Measurements from ENCODE around the gene TBX10. TPM values are rescaled to one million over a fixed set of nuclear protein-coding genes. Genes with fewer than 3 reads are reported as not detected.

Gene TBX10
- total RNA-seq, 2 donors from 2014 or later = not detected

DNA sequence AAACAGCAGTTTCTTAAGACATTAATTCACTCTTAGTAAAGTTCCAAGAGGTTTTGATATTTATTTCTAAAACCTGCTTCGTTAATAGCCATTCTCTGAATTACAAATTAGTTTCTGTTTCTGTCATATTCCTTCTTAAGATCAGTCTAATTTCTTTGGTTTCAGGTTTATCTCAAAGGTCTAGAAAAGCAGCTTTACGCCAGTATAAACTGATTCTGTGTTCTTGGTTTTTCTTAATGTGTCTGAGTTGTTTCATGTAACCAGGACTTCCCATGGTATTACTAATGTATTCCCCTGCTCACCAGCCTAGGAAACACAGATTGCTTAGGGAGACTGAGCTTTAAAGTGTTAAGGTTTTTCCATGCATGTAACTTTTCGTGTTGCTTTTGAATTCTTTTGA, 17.7 kb upstream of the TBX10 start:
- Mint-ChIP-seq H3K4me3 (no peak overlapping the region), H3K27me3 (peaks cover 4 to 6% of the 10 kb centered on the region in 2 donors), H3K27ac (no peak overlapping the region), H3K9me3 (no peaks in the 10 kb centered on the region), H3K4me1 (ENCODE audit: low read depth in 2 of 2) (no peaks in the 10 kb centered on the region), H3K36me3 (no peaks in the 10 kb centered on the region)
- DNase-seq (ENCODE audit: low spot score) (no peak), ATAC-seq (peak in 1 of 2 donors; percentile 41)

DNA sequence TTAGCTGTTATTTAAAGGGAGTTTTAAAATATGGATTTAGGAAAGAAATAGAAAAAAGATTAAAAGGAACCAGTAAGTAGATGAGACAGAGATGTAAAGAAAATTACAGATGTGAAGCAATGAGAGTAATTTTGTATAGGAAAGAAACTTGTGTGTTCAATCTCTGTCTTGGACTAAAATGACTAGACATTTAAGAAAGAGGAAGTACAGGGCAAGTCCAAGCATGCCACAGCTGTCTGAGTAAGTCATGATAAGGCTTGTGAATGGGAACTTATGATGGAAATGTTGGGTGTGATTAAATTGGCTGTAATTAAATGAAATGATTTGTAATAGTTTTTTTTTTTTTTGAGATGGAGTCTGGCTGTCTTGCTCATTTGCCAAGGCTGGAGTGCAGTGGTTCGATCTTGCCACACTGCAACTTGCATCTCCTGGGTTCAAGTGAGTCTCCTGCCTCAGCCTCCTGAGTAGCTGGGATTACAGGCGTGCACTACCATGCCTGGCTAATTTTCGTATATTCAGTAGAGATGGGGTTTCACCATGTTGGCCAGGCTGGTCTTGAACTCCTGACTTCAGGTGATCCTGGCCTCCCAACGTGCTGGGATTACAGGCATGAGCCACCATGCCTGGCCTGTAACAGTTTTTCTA, 16.8 kb upstream of the TBX10 start:
- H3K27ac Mint-ChIP-seq = no peak overlapping the region
- no peaks in the 10 kb centered on the region for H3K9me3 Mint-ChIP-seq
- no peaks in the 10 kb centered on the region for H3K36me3 Mint-ChIP-seq
- no peaks in the 10 kb centered on the region for H3K4me1 Mint-ChIP-seq (ENCODE audit: low read depth in 2 of 2)
- DNase-seq (ENCODE audit: low spot score) (no peak), ATAC-seq (no peak)
- H3K4me3 Mint-ChIP-seq = peak overlapping the region; percentile 16
- H3K27me3 Mint-ChIP-seq = peaks cover 4 to 6% of the 10 kb centered on the region in 2 donors

DNA sequence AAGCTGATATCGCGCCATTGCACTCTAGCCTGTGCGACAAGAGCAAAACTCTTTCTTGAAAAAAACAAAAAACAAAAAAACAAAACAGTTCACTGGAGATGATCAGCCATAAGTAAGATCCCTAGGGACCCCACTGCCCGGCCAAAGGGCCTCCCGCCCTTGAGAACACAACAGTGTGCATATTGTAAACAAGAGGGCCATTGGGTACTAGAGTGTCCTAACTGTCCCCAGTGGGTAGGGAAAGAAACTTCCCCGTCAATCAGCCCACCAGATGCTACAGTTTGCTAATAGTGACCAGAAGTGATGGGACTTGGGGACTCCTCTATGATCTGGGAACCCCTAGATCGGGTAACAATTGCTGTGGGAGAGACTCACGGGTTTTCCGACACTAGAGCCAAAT, 14.7 kb upstream of the TBX10 start:
- Mint-ChIP-seq H3K36me3 (no peaks in the 10 kb centered on the region), H3K9me3 (no peaks in the 10 kb centered on the region), H3K27ac (no peak overlapping the region), H3K4me1 (ENCODE audit: low read depth in 2 of 2) (peaks cover 8 to 11% of the 10 kb centered on the region in 2 donors), H3K4me3 (no peak overlapping the region), H3K27me3 (no peaks in the 10 kb centered on the region)
- DNase-seq (ENCODE audit: low spot score) = no peak
- ATAC-seq = no peak

DNA sequence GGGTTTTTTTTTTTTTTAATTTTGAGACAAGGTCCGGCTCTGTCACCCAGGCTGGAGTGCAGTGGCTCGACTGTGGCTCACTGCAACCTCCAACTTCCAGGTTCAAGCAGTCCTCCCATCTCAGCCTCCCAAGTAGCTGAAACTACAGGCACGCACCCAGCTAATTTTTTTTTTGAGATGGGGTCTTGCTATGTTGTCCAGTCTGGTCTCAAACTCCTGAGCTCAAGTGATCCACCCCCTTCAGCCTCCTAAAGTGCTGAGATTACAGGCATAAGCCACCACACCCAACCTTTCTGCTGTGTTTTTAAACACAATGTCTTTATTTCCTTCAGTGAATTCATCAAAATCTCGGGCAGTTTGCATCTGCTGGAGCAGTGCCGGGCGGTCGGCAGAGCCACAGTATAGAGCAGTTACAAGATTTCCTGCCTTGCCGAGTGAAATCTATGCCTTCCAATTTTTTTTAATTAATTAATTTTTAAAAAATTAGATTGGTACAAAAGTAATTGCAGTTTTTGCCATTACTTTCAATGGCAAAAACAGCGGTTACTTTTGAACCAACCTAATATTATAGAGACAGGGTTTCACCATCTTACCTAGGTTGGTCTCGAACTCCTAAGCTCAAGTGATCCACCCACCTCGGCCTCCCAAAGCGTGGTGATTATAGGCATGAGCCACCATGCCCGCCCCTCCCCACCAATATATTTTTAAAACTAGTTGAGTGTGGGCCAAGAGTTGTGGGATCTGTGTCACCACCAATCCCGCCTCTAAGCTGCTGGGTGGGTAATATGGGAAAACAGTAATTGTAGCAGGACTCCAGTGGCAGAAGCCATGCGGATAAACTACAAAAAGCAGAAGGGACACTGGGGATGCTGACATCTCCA, 13.6 kb upstream of the TBX10 start:
- H3K27me3 Mint-ChIP-seq = no peaks in the 10 kb centered on the region
- DNase-seq (ENCODE audit: low spot score) = no peak
- H3K4me3 Mint-ChIP-seq = no peak overlapping the region
- H3K4me1 Mint-ChIP-seq (ENCODE audit: low read depth in 2 of 2) = peaks cover 8 to 14% of the 10 kb centered on the region in 2 donors
- no peaks in the 10 kb centered on the region for H3K9me3 Mint-ChIP-seq
- no peak overlapping the region for H3K27ac Mint-ChIP-seq
- no peaks in the 10 kb centered on the region for H3K36me3 Mint-ChIP-seq
- no peak for ATAC-seq

DNA sequence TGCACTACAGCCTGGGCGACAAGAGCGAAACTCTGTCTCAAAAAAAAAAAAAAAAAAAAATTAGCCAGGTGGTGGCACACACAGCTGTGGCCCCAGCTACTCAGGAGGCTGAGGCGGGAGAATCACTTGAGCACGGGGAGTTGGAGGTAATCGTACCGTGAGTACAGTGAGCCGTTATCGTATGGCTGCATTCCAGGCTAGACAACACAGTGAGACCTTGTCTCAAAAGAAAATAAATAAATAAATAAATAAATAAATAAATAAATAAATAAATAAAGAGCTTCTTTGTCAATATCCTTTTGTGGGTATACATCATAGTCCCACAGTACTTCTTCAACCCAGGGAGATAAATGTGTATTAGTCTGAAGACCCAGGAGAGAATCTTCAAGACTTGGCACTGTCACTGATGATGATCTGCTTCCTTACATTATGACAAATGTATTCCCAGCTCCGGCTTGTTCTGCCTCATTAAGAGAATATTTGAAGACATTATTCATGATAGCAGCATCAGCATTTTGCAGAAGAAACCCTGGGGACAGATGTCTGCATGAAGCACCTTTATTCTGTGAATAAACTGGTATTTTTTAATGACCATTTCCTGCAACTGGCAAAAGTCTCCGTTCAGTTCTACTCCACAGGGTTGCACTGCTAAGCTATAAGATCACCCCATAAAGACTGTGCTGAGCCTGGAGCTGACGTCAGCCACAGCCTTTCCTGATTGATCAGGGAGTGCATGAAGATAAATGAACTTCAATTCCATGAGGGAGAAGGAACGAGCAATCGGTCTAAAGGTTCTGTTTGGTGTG, 12.6 kb upstream of the TBX10 start:
- Mint-ChIP-seq H3K36me3 (no peaks in the 10 kb centered on the region), H3K9me3 (no peaks in the 10 kb centered on the region), H3K4me3 (no peak overlapping the region), H3K4me1 (ENCODE audit: low read depth in 2 of 2) (peaks cover 8 to 15% of the 10 kb centered on the region in 2 donors), H3K27me3 (no peaks in the 10 kb centered on the region), H3K27ac (no peak overlapping the region)
- DNase-seq (ENCODE audit: low spot score) (no peak), ATAC-seq (no peak)

DNA sequence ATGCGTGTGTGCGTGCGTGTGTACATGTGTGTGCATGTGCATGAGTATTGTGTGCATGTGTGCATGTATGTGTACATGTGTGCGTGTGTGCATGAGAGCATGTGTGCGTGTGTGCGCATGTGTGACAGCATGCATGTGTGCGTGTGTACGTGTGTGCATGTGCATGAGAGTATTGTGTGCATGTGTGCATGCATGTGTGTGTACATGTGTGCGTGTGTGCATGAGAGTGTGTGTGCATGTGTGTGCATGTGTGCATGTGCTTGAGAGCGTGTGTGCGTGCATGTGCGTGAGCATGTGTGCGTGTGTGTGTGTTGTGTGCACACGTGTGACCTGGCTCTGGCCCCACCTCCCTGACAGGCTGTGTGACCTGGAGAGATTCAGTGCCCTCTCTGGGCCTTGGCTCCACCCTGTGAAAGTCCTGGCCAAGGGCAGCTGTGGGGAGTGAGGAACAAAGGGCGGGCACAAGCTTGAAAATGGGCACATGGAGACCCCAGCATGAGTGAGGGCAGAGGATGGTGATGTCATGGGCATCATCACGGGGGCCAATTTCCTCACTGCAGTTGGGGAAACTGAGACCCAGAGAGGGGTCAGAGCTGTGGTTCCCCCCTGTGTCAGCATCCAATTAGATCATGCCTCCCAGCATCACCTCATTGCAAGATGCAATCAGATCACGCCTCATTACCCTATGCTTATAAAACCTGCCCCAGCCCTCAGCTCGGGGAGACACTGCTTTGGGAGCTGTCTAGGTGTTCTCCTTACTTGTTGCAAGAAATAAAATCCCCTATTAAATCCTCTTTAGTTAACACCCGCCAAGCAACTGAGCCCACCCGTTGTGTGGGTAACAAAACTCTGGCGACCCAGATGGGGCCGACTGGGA, 10.3 kb upstream of the TBX10 start:
- Mint-ChIP-seq H3K27me3 (peaks cover 0 to 3% of the 10 kb centered on the region in 2 donors), H3K27ac (peak overlapping the region; percentile 81 to 86), H3K9me3 (no peaks in the 10 kb centered on the region), H3K36me3 (no peaks in the 10 kb centered on the region), H3K4me1 (ENCODE audit: low read depth in 2 of 2) (peaks cover 22 to 26% of the 10 kb centered on the region in 2 donors), H3K4me3 (peak overlapping the region; percentile 98)
- ATAC-seq (no peak), DNase-seq (ENCODE audit: low spot score) (no peak)

DNA sequence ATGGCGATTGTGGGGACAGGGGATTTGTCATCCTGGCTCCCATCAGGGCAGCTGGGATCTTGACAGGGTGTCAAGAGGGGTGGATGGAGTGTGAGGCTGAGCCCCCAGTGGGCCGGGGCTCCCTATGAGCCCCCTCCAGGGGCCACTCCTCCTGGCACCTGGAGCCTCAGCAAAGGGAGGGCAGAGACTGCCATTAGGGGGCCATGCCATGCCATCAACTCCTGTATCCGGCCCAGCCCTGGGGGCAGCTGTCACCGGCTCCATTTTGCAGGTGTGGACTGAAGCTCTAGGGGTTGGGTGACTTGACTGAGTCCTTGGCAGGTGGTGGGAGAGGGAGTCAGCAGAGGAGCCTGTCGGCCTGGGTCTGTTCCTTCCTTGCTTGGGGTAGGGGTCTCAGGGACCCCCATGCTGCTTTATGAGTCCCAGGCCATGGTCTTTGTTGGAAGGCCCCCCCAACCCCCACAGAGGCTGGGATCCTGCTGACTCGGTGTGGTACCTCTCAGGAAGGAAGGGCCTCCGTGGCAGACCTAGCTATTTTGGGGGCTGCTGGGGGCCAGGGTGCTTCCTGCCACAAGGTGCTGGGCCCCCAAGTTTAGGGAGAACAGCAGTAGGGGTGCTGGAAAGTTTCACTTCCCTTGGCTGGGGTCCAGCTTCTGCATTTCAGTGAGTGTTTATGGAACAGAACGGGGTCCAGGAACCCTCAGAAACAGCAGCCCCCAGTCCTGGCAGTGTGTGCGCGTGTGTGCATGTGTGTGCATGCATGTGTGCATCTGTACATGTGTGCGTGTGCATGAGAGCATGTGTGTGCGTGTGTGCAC, 9.4 kb upstream of the TBX10 start:
- Mint-ChIP-seq H3K27me3 (peaks cover 0 to 3% of the 10 kb centered on the region in 2 donors), H3K4me1 (ENCODE audit: low read depth in 2 of 2) (peaks cover 22 to 26% of the 10 kb centered on the region in 2 donors), H3K4me3 (no peak overlapping the region), H3K27ac (no peak overlapping the region), H3K36me3 (no peaks in the 10 kb centered on the region), H3K9me3 (no peaks in the 10 kb centered on the region)
- DNase-seq (ENCODE audit: low spot score) = no peak
- ATAC-seq = no peak

DNA sequence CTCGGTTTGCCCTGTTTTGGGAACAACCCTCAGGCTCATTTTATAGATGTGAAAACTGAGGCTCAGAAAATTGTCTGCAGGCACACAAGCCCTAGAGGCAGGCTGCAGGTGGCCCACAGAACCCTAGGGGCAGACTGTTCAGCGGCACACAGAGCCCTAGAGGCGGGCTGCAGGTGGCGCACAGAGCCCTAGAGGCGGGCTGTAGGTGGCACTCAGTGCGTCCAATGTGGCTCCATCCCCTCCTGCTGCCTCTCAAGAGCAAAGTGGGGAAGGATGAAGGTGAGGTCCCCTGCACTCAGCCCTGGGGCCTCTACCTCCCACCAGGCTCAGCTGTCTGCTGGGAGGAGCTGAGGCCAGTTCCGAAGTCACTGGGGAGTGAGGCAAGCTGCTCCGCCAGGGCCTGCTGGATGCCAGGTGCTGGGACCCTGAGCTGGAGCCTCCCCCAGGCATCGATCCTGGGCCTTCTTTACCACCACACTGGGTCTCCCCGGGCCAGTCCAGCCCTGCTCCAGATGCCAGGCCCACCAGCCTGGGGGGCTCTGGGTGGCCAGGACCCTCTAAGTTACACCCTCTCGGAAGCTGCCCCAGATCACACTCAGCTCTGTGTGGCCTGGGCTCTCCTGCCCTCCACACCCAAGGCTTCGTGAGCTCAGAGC, 8.7 kb upstream of the TBX10 start:
- H3K4me3 Mint-ChIP-seq = no peak overlapping the region
- H3K27ac Mint-ChIP-seq = no peak overlapping the region
- H3K36me3 Mint-ChIP-seq = no peaks in the 10 kb centered on the region
- no peaks in the 10 kb centered on the region for H3K9me3 Mint-ChIP-seq
- peaks cover 22 to 26% of the 10 kb centered on the region in 2 donors for H3K4me1 Mint-ChIP-seq (ENCODE audit: low read depth in 2 of 2)
- ATAC-seq (peak in 1 of 2 donors; percentile 57), DNase-seq (ENCODE audit: low spot score) (no peak)
- H3K27me3 Mint-ChIP-seq = peaks cover 0 to 3% of the 10 kb centered on the region in 2 donors

DNA sequence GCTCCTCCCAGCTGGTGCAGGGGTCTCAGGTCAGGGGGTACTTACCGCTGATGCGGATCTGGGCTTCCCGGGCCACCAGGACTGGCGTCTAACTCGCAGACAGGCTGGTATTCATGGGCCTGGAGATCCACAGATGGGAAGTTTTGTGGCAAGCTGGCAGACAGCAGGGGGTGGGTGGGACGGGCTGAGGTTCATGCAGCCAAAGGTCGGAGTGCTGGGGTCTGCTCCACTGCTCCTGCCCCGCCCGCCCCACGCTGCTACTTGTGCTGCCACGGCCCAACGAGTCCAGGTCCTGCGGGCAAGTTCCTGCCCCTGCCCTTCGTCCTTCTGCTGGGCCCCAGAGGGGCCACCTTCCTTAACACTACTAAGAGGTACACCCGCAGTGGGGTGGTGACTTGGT, 7.9 kb upstream of the TBX10 start:
- no peaks in the 10 kb centered on the region for H3K36me3 Mint-ChIP-seq
- no peak overlapping the region for H3K4me3 Mint-ChIP-seq
- ATAC-seq (no peak), DNase-seq (ENCODE audit: low spot score) (no peak)
- H3K4me1 Mint-ChIP-seq (ENCODE audit: low read depth in 2 of 2) = peaks cover 22 to 26% of the 10 kb centered on the region in 2 donors
- no peaks in the 10 kb centered on the region for H3K9me3 Mint-ChIP-seq
- H3K27ac Mint-ChIP-seq = no peak overlapping the region
- peaks cover 0 to 3% of the 10 kb centered on the region in 2 donors for H3K27me3 Mint-ChIP-seq

DNA sequence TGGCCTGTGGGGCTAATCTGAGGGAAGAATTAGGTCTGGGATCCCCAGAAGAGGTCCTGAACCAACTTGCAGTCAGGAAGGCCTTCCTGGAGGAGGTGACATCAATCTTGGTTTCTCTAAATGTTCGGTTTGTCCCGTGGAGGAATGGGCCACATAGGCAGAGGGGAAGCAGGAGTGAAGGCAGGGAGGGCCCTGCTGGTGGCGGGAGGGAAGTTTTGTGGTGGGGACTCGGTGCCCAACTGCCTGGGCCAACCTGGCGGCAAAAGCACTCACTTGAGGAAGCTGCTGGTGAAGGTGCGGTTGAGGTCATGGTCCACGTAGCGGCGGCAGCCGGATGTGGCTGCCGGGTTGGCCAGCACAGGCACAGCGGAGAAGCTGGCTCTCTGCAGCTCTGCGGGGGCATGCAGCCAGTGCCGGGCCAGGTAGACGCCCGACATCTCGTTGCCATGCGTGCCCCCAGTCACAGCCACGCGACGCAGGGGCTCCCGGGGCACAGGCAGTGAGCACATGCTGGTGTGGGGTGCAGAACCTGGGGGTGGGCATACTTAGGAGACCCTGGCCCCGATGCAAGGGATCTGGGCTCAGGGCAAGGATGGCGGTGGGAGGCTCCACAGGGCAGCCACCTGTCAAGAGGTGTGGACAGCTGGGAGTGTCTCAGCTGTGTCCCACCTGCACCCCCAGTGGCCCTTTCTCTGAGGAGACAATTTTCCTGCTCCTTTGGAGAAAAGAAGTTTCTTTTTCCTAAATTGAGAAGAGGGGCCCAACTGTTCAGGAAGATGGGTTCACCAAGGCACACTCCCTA, 7.2 kb upstream of the TBX10 start:
- Mint-ChIP-seq H3K36me3 (no peaks in the 10 kb centered on the region), H3K4me3 (peak overlapping the region; percentile 60), H3K4me1 (ENCODE audit: low read depth in 2 of 2) (peaks cover 22 to 26% of the 10 kb centered on the region in 2 donors), H3K9me3 (no peaks in the 10 kb centered on the region), H3K27me3 (peaks cover 0 to 3% of the 10 kb centered on the region in 2 donors), H3K27ac (peak overlapping the region; percentile 42 to 54)
- ATAC-seq (peak; percentile 69 to 75), DNase-seq (ENCODE audit: low spot score) (no peak)
